Measurements from ENCODE around the gene CCL4L2.
"Not testable (repeated sequence)": the region's sequence is repeated elsewhere in the genome, so short reads cannot be mapped to it uniquely, and the experiment has no call there.

GRCh38 chr17:36176536-36176935 lies 34.3 kb upstream of the CCL4L2 start, which contains the start of gene TBC1D3B:
- TF ChIP-seq, protein P1, sequence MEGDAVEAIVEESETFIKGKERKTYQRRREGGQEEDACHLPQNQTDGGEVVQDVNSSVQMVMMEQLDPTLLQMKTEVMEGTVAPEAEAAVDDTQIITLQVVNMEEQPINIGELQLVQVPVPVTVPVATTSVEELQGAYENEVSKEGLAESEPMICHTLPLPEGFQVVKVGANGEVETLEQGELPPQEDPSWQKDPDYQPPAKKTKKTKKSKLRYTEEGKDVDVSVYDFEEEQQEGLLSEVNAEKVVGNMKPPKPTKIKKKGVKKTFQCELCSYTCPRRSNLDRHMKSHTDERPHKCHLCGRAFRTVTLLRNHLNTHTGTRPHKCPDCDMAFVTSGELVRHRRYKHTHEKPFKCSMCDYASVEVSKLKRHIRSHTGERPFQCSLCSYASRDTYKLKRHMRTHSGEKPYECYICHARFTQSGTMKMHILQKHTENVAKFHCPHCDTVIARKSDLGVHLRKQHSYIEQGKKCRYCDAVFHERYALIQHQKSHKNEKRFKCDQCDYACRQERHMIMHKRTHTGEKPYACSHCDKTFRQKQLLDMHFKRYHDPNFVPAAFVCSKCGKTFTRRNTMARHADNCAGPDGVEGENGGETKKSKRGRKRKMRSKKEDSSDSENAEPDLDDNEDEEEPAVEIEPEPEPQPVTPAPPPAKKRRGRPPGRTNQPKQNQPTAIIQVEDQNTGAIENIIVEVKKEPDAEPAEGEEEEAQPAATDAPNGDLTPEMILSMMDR (IDR thresholded peaks at IDR 0.05) = not testable (repeated sequence)
- TF ChIP-seq POLR2A (IDR thresholded peaks at IDR 0.05) = not testable (repeated sequence)

Measured in thyroid gland (tissue), 4 donors.